Measurements from ENCODE around the gene CSTF2.
"Not testable (repeated sequence)": the region's sequence is repeated elsewhere in the genome, so short reads cannot be mapped to it uniquely, and the experiment has no call there.

The CSTF2 gene, protein sequence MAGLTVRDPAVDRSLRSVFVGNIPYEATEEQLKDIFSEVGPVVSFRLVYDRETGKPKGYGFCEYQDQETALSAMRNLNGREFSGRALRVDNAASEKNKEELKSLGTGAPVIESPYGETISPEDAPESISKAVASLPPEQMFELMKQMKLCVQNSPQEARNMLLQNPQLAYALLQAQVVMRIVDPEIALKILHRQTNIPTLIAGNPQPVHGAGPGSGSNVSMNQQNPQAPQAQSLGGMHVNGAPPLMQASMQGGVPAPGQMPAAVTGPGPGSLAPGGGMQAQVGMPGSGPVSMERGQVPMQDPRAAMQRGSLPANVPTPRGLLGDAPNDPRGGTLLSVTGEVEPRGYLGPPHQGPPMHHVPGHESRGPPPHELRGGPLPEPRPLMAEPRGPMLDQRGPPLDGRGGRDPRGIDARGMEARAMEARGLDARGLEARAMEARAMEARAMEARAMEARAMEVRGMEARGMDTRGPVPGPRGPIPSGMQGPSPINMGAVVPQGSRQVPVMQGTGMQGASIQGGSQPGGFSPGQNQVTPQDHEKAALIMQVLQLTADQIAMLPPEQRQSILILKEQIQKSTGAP

DNA sequence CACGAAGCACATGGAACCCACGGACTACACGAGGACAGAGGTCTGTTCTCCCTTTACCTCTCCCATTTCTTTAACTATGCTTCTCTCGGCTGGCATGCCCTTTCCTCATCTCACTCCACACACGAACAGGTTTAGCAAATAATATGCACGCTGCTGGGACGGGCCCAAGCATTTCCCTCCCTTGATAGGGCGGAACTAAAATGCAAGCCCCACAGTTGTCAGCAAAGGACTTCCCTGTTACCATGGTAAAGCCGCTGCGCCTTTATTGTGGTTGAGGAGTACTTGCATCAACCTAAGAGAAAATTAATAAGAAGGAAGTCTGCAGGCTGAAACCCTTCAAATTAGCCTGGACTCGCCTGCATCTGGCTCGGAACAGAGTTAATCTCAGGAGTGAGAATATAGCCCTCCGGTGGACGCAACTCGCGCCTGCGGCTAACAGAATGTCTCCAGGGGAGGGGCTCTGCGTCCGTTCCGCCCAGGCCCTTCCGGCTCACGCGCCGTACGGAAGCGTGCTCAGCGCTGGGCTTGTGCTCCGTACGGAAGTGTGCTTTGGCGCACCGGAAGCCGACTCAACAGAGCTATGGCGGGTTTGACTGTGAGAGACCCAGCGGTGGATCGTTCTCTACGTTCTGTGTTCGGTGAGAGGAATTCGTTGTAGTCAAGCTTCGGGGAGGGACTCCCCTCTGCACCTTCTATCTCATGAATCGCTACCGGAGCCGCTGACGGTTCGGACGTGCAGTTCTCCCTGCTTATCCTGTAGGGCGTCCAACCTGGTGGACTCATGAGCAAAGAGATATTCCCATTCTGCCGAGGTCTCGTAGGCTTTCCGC, at the start of gene CSTF2:
Gene CSTF2, plus strand, starts transcription at position 555 of the 830 bp plus-strand sequence. Its CDS starts 26 bp downstream, at position 581.
- peak; percentile 49 to 60 for DNase-seq (ENCODE audit: low read depth in 1 of 2, low spot score in 1 of 2)

DNA sequence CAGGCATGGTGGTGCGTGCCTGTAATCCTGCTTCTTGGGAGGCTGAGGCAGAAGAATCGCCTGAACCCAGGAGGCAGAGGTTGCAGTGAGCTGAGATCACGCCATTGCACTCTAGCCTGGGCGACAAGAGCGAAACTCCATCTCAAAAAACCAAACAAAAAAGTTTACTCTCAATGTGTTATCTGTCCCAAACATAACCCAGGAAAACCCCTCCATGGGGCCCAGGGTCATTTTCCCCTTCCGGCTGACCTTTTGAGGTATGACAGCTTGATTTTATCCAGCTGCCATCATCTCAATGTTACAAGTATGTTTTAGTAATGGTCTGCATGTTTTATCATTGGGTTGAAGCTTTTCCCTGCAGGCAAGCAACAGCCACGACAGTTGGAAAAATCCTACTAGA, 23.8 kb upstream of the CSTF2 start:
- not testable (repeated sequence) for DNase-seq (ENCODE audit: low read depth in 1 of 2, low spot score in 1 of 2)

DNA sequence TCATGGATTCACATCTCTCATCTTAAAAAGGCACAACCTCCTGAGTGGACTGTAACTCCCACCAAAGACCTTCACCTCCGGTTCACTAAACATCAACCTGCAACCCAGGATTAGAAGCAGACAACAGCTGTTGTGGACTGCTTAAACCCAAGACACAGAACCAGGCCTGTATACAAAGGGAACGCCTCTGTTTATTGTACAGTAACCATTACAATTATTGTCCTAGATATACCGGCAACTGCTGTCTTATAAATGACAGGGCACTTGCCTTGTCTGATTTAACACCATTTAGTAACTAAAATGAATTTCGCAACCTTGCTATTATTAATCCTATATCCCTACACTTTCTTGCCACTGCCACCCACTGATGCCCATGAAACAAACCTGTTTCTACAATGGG, 22.8 kb upstream of the CSTF2 start:
- DNase-seq (ENCODE audit: low read depth in 1 of 2, low spot score in 1 of 2) = no peak

DNA sequence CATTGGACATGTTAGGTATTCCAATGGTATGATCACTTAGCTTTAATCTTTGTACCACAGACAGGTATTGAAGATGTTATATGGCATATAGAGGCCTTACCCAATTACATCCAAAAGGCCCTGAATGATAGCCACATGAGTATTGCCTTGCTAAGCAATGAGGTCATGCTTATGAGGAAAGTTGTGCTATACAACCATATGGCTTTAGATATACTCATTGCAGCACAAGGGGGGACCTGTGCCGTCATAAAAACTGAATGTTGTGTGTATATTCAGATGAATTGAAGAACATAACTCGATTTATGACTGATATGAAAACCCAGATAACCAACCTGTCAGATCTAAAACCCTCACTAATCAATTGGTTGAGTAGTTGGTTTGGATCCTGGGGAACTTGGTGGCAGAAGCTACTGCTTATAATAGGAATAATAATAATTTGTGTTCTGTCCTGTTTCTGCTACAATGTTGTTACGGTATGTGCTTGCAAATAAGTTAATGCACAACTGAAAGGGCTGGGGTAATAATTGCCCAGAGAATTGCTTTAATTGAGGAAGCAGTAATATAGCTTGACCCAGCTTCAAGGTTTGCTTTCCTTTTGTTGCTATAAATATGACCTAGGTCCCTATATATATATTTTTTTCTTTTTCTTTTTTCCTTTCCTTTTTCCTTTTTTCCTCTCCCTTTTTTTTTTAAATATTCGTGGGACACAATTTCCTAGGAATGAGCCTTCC, 21.5 kb upstream of the CSTF2 start:
- no peak for DNase-seq (ENCODE audit: low read depth in 1 of 2, low spot score in 1 of 2)

DNA sequence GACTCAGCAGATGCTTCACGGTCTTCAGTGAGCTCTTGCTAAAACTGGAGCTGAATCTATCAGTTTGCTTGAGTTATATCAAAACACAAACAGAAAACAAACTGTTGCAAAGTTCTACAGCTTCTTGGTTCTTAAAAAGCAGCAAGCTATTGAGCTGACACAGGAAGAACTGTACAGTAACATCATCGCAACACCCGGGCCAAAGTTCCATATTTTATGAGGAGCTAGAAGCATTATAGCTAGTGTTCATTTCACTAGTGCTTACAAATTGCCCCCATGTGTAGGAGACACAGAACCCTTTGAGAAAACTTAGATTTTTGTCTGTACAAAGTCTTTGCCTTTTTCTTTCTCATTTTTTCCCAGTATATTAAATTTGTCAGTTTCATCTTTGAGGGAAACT, 17.3 kb upstream of the CSTF2 start:
- DNase-seq (ENCODE audit: low read depth in 1 of 2, low spot score in 1 of 2) = no peak

DNA sequence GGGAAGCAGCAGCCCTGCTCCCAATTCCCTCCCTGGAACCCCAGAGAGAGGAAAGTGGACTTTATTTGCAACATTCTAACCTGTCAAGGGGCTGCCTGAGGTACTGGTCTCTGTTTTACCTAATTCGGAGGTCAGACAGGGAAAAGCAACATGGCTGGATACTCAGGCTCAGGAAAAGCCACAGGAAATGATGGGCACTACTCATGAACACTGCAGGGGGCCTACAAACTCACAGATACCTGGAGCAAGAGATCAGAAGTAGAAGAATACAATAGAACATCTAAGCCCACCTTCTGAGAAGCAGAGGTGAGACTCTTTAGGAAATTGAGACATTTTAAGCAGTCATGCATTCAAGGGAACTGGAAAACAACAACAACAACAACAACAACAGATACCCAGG, 15.4 kb upstream of the CSTF2 start:
- no peak for DNase-seq (ENCODE audit: low read depth in 1 of 2, low spot score in 1 of 2)

DNA sequence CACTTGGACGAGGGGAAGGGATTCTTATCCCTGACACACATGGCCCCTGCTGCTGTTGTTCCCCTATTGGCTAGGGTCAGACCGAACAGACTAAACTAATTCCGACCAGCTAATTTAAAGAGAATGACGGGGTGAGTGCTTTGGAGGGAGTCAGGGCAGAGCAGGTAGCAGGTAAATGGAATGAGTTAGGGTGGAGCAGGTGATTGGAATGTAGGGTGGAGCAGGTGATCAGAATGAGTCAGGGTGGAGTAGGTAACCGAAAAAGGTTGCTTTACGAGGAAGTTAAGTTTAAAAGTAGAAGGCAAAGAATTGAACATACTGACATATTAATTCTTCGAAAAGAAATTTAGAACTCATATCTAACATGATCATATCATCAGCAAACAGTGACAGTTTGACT, 11.9 kb upstream of the CSTF2 start:
- DNase-seq (ENCODE audit: low read depth in 1 of 2, low spot score in 1 of 2) = not testable (repeated sequence)

DNA sequence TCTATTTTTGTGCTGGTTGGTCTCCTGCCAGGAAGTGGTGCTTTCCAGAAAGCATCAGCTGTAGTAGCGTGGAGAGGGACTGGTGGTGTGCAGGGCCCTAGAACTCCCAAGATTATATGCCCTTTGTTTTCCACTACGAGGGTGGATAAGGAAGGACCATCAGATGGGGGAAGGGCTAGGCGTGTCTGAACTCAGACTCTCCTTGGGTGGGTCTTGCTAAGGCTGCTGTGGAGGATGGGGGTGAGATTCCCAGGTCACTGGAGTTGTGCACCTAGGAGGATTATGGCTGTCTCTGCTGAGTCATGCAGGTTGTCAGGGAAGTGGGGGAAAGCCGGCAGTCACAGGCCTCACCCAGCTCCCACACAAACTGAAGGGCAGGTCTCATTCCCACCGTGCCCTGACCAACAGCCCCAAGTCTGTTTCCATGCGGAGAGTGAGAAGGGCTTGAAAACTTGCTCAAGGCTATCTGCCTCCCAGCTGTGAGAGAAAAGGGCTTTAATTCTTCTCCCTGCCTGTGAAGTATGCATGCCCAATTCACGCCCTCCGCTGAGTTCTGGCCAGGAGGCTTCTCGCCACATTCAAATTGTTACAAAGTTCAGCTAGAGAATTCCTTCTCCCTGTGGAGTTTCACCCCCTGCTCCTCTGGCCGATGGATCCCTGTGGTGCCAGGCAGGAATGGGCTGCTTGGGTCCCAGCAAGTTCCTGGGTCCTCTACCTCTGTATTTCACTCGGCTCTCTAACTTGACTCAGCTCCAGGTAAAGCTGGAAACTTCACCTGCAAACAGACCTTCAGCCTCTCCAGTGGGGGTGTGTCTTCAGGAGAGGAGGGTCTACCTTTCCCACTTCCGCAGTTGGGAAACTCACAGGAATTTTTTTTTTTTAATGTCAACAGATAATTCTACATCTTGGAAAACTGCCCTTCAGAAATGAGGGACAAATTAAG, 7.7 kb upstream of the CSTF2 start:
- no peak for DNase-seq (ENCODE audit: low read depth in 1 of 2, low spot score in 1 of 2)

DNA sequence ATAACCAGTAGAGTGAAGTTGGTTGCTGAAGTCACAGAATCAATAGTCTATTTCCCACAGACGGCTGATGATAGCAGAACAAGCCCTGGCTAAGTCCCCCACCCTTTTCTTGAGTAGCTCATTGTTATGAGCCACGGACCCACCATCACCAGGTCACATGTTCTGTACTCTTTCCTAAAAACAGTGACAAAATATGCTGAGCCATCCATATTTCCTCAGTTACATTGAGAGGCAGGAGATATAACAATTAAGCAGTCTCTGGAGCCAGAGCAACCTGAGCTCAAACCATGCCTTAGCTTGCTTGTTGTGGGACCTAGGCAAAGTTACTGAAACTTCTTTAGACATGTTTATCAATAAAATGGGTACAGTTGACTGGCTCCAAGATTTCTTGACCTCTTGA, 2.9 kb upstream of the CSTF2 start:
- no peak for DNase-seq (ENCODE audit: low read depth in 1 of 2, low spot score in 1 of 2)

DNA sequence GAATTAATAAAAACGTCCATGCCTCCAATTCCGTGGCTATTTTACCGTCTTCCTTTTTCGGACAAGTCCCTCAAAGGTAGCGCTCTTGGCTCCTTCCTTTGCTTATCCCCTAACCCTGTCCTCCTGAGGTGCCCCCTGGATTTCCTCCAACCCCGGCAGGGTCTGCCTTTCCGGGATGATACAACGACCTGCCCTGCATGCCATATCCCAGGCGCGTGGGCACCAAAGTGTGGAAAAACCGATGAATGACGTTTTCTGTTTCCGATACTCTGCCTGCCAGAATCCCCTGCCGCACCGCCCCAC, 706 bp upstream of the CSTF2 start:
- DNase-seq (ENCODE audit: low read depth in 1 of 2, low spot score in 1 of 2) = peak in 1 of 2 donors; percentile 8

DNA sequence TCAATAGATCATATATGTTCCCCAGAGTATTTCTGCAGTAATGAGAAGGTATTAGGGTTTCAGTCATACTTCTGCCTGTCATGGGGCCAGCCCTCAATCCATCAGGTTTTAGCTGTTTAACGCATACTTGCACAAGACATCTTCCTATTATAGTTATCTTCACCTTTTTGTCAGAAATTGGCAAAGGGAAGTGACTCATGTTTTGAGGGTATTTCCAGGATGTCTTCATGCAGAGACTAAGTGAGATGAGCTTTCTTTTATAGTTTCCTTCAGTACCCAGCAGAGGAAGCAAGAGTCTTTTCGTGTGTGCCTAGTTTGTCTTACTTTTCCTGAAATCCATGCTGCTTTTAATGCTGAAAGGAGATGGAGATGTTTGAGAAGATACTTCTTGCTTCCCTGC, 9.5 kb downstream of the CSTF2 start:
- no peak for DNase-seq (ENCODE audit: low read depth in 1 of 2, low spot score in 1 of 2)

DNA sequence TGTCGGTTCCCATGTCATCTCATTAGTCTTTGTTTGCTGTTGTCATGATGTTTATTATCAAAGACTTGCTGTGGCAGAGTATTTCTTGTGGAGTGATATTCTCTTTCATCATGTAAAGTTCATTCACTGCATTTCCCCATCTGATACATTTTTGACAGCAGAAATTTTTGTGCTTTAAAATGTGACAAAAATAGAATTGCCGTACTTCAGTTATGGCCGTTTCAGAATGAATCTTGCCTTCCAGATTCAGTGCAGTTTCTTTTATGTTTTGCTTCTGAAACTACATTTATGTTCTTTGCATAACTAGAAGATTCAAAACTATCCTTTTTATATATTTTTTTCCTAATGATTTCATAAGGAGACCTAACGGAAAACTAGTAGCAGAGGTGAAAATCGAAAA, 10.0 kb downstream of the CSTF2 start:
- no peak for DNase-seq (ENCODE audit: low read depth in 1 of 2, low spot score in 1 of 2)

DNA sequence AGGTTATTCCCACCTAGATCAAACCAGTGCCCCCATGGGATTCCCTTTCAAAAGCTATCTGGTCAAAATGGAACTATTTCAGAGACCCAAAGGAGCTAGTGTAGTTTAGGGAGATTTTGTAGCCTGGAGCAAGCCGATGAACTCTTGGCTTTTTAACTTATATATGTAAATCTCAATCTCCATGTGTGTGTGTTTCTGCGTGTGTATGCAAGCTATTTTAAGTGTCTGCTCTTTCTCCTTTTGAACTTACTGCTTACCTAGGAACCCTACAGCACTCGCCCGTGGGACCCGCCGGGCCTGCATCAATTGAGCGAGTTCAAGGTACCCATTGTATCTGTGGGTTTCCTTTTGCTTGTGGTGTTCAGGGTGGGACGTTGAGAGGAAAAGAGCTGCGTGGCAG, 10.4 kb downstream of the CSTF2 start:
- no peak for DNase-seq (ENCODE audit: low read depth in 1 of 2, low spot score in 1 of 2)

DNA sequence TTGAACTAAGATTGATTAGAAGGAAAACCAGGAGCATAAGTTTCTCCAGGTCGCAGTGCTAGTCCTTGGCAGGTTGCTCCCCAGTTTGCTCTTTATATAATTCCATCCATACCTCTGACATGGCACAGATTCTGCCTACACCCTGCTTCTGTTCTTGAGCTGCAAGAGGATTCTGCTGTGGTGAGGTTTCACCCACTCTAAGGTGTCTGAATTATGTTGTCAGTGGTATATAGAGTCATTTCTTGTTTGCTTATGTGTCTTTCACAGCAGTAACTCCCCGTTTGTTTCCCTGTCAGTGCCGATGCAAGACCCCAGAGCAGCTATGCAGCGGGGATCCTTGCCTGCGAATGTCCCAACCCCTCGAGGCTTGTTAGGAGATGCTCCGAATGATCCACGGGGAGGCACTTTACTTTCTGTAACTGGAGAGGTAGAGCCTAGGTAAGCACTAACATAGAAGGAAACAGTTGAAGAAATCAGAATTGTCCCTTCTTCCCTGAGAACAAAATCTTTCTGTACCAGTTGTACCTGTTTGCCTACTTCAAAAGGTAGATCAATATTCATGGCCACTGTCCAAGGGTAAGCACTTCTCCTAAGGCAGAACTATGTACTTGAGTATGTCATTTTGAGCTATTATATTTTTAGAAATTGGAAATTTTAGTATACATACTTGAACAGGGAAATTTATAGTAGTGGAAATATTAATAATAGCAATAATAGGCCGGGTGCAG, 11.2 kb downstream of the CSTF2 start:
- no peak for DNase-seq (ENCODE audit: low read depth in 1 of 2, low spot score in 1 of 2)

DNA sequence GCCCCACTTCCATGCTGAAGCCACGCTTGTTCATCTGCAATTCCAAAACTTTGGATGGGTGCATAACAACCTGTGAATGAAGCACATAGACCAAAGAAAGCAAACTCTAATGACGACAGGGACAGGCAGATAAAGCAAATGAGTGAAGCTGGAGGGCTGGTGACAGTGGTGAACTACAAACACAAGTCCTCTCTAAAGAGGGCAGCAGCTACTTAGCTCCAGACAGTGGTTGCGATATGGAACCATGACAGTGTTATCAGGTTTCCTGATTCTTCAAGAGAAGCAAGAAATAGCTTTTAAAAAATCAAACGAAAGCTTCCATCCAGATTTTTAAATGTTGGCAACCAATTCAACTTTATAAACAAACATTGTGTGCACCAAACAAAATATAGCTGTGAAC, 30.1 kb downstream of the CSTF2 start:
- DNase-seq (ENCODE audit: low read depth in 1 of 2, low spot score in 1 of 2) = no peak

DNA sequence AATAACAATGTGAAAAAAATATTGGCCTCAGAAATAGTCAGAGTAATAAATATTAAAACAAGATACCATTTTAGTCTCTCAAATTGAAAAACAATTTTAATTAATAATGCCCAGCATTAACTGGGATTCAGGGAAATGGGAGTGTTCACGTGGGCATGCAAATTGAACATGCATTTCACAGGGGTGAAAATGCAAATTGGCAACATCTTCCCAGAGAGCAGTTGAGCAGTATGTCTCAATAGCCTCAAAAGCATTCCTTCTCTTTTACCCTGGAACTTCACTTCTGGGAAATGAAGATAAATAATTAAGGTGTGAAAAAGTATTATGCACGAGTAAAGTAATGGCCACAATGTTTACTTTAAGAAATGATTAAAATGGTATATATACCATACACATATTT, 32.6 kb downstream of the CSTF2 start:
- DNase-seq (ENCODE audit: low read depth in 1 of 2, low spot score in 1 of 2) = no peak

DNA sequence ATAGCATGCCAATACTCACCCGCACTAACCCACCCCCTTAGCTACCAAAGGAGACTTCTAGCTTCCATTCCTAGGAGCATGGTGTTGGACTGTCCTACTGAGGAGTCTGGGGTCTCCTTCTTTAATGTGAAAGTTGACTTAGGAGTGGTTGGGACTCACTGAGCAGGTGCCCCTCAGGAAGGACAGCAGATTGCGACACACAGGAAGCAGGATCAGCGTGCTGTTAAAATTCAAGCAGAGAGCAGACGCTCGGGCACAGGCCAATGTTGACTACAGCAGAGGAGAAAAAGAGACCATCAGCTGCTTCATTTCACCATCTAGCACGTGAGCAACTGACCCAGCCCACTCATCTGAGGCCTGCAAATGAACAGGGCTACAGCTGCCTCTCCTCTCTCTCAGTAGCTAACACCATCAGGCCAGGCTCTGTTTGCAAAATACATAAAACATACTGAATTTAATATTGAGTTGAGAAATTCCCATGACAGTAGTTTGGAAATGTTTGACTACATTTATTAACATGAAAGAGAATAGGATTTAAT, 43.2 kb downstream of the CSTF2 start:
- DNase-seq (ENCODE audit: low read depth in 1 of 2, low spot score in 1 of 2) = no peak

DNA sequence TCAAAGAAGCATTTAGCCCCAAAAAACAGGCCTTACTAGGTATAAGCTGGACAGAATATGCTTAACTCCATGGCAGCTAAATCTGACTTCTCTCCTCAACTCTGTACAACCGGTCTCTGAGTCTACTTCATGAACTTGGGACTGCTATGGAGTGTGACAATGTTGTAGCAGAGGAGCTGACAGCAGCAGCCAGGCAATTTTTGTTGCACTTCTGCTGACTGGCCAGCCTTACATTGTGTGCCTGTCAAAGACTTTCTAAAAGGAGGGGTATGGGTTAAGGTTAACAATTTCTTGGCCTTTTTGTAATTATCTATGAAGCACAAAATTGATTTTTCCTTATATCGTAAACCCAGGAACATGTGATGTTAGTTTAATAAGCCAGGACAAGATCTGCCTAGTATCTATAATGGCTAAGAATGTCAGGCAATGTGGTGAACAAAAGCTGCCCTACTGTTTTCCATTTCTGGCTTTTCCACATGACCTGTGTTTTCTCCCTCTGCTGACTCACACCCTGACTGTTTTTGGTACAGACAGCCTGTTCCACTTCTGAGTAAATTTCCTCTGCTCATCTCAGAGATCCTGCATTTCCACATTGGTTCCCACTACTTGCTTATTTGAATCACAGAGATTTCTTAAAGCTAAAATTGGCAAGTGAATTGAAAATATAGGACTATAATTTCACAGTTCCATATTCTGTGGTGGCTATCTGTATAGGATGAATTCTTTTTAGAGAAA, 44.6 kb downstream of the CSTF2 start:
- no peak for DNase-seq (ENCODE audit: low read depth in 1 of 2, low spot score in 1 of 2)

DNA sequence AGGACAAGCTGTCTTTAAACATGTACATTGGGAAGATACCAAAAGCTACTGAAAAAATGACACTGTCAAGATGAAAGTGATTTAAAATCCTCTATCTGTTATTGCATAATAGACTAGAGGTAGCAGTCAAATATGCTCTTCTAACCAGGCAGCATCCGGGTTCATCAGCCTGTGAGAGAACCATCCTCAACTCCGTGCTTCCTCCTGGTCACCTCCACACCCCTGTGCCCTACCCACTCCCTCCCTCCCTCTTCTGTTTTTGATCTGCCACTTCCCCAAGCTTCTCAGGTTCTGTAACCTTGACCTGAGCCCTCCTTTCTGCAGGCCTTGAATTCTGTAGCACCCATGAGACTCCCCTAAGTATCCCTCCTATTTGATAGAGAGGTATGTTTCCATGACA, 48.1 kb downstream of the CSTF2 start:
- DNase-seq (ENCODE audit: low read depth in 1 of 2, low spot score in 1 of 2) = no peak
